NK-92 (cell line): ENCODE data around the gene KIF1A.

Experiments used
- DNase-seq: peaks from one replicate; lab custom pipeline; 2025; ENCODE audit not compliant: unreplicated experiment; lab: John Stamatoyannopoulos, UW

Gene KIF1A

DNA sequence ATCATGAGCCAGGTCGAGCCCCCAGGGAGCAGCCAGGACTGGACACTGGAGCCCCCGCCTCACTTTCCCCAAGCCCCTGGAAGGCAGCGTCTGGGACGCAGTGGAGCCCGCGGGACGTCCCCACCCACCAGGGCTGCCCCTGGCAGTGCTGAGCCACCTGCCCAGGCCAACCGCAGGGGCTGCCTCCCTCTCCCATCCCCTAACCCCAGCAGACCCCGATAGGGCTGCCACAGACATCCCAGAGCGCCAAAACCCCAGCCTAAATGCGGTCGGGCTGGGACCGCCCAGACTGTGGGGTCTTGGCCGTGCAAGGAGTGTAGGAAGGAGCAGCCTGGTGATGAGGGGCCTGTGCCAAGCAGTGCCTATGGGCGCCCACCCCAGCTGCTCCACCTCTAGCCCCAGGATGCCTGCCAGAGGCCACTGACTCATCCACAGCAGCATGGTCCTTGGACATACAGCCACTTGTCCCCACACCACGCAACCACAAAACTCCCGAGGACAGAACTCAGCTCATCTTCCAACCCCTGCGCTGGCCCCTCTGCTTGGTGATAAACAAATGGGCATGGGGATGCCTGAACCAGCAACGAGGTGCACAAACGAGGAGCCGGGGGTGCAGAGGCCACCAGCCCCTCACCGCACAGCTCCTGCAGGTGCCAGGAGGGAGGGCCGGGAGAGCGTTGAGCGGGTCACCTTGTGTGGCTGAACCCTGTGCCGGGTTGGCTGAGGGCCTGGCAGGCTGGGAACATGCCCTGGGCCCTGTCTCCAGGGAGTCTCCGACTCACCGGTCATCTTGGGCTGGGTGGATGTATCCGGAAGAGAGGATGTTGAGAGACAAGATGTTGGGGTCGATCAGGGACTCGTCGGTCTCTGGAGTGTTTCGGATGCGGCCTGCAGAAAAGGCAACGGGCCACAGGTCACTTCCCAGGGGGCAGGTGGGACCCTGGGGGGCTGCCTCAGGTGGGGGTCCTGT is 83.5 kb downstream of the KIF1A start:
- DNase-seq = no peak

DNA sequence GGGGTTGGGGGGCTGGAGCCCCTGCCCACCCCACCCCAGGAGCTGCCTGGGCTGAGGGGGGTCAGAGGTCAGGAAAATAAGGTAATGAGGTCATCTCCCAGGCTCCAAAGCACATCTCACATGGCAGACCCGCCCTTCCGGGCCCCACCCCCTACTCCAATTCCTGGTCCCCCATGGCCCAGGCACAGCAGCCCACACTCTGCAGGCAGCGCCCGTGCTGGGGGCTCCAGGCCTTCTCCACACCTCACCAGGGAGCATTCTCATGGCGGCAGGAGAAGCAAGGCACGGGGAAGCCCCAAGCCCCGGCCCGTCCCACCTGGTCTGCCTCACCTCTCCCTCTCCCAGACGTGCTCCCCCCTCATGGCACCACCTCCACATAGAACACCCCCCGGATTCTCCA is 84.5 kb downstream of the KIF1A start:
- DNase-seq = no peak

DNA sequence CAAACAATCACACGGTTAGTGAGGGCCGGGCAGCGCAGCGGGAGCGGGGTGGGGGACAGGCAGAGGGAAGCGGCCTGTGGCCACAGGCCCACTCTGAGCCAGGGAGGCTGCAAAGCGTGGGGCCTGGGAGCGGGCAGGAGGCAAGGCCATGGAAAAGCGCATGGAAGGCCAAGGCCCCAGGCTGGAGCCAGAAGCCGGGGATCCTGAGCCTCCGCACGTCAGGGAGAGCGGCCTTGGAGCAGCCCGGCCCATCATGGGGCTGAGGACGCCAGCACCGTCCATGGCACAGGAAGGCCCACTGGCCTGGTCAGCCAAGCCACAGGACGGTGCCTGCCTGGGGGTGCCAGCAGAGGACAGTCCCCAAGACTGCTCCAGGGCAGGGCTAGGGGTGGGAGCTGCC is 85.3 kb downstream of the KIF1A start:
- DNase-seq = no peak

DNA sequence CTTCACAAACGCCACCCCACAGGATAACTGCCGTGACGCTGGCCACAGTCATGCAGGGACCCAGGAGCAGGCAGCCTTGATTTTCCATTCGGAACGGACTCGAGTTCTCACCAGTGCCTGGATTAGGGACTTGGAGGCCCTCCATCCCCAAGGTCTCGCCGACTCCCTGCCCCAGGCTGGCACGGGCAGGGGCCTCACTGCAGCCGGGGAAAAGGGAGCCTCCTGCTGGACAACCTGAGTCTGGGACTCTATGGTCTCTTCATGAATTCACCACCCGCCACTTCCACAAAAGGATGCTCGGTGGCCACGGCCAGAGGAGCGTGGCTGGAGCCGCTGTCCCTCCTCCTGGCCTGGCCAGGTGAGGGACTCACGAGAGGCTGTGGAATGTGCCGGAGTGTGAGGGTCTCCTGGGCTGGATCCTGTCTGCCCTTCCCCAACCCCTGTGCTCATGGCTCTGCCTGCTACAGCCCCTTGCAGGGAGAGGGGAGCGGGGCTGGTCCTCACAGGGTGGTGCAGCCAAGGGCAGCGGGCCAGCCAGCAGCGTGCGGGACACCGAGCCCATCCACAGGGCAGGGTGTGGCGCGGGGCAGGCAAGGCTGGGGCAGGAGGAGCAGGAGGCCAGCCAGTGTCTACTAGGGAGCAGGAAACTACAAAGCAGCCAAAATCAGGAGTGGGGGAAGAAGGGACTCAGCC is 86.1 kb downstream of the KIF1A start:
- no peak for DNase-seq

DNA sequence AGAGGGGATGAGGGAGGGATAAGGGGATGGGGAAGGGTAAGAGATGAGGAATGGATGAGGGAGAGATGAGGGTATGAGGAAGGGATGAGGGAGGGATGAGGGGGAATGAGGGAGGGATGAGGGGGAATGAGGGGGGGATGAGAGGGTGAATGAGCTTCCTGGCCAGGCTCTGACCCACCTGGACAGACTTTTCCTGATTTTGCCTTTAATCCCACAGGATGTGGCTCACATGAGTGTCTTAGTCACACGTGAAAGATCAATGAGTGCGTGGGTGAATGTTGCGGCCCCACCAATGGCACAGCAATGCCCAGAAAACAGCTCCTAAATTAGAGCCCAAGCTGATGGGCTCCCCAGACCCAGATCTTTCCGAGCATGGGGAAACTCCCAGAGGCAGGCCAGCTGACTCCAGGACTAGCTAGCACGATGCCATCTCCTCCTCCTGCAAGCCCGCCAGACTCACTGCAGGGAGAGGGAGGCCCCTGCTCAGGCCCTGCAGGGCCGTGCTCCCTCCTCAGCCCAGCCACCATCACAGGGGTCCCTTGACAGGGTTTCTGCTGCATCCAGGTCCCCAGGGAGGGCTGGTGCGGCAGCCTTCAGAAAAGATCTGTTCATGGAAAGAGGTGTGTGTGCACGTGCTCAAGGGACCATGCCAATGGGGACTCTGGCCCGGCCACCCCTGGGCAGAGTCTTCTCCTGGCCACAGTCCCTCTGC is 87.0 kb downstream of the KIF1A start:
- no peak for DNase-seq

DNA sequence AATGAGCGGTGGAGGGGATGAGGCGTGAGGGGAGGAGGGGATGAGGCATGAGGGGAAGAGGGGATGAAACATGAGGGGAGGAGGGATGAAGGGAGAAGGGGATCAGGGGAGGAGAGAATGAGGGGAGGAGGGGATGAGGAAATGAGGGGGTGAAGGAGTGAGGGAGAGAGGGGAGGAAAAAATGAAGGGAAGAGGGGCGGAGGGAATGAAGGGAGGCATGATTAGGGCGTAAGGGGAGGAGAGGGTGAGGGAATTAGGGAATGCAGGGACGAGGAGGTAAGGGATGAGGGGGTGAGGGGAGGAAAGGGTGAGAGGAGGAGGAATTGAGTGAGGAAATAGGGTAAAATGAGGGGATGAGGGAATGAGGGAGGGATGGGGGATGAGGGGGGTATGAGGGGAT is 87.8 kb downstream of the KIF1A start:
- DNase-seq = no peak

DNA sequence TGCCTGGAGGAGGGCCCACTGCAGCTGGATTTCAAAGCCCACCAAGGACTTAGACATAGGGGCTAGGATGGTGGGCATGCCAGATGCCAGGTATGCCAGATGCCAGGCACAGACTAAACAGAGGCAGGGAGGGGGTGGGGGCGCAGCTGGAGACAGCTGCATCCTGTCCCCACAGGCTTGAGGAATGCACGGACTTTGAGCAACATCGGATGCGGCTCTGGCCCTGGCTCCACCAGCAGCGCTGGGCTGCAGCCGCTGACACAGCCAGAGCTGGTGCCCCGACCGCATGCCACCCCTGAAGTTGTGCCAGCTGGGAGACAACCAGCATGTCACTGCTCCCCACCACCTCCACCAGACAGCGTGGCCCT is 88.9 kb downstream of the KIF1A start:
- DNase-seq = no peak

DNA sequence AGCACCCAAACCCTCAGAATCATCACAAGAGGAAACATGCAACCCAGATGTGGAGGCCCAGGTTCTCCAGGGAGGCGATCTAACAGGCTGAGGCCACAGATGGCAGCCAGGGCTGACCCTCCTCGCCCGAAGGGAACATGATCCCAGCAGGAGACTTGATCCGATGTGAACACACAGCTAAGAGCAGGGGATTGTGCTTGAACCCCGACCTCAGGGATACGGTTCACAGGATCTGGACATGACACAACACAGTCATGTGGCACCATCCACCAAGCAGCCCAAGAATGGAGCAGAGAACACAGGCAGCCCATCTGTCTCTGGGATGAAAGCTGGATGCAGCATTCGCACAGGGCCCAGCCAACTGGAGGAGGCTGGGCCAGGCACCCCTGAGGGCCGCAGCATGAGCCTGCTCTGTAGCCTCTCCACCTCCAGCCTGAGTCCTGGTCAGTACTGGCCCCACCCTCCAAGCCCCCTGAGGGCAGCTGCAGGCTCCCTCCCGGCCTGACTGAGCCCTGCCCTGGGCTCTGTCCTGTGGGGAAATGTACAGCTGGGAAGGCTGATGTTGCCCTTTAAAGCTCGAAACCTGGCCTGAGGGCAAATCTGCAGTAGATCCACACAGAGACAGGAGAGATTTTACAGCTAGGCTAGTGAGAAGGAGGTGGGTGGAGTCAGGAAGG is 89.4 kb downstream of the KIF1A start:
- DNase-seq = no peak

DNA sequence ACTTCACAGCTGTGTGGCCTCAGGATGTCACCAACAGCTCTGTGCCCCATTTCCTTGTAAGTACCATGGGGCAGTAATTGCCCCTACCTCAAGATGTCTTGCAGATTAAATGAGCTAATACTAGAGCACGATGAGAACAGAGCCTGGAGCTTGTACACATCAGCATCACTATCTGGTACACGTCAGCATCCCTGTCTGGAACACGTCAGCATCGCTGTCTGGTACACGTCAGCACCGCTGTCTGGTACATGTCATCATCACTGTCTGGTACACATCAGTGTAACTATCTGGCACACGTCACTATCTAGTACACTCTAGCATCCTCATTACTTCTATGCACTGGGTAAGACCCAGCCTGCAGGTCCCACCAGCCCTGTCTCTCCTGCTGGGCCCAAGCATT is 91.2 kb downstream of the KIF1A start:
- no peak for DNase-seq

DNA sequence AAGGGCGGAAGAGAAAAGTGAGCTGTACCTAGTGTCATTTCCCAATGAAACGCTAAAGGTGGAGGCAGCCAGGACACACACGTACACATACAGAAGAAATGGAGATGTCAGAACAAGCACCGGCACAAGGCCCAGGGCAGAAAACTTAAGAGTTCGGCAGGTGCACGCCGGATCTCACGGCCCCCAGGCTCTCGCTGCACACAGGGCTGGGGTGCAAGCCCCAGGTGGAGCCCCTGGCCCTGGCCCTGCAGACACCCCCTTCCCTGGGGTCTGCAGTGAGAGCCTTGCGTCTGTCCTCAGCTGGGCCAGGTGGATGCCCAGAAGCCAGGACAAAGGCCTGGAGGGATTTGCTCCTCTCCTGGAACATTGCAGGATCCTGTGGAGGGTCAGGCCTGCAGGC is 91.7 kb downstream of the KIF1A start:
- no peak for DNase-seq

DNA sequence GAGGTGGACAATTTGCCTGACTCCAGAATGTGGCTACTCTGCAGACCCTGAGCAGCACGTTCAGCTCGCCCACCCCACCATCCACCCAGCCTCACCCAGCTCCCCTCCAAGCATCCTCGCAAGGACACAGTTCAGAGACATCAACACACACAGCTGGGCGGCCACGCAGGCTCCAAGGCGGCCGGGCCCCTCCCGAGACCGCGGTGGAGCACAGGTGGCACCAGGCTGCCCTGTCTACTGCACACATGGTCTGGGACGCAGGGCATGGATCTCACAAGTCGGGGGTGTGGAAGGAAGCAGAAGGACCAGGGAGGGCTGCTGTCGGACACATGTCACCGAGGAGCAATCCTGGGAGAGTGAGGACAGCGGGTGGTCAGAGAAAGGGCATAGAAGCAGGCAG is 92.1 kb downstream of the KIF1A start:
- DNase-seq = no peak

DNA sequence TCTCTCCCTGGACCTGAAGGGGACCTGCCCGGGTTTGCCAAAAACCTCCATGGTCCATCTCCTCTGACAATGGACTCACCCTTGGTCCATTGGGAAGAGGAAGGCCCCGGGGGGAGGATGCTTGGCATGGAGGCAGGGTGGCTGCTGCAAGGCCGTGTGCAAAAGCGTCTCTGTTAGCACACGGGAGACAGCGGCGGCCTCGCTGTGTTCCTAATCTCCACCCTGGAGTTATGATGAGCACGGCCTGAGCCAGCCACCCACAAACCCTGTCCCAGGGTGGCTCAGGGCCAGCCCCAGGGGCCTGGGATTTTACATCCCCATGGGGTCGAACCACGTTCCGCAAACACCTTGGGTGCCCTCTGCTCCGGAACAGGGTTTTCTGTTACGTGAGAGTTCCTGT is 92.6 kb downstream of the KIF1A start:
- no peak for DNase-seq

DNA sequence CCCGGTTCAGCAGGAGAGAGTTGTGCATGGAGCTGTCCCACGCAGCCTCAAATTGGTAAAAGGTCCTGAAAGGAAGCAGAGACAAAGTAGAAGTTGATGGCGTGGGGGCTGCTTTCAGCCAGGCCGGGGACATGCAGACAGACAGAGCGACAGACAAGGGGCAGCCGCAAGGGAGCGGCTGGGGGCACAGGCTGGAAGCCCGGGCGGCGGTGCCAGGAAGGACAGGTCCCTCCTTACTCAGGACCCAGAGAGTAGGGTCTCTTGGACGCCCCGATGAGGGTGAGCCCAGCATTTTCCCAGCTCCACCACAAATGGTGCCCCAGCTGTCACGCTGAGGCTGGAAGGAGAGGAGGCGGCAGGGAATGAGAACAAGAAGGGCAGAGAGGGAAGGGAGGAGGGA is 93.1 kb downstream of the KIF1A start:
- DNase-seq = no peak

DNA sequence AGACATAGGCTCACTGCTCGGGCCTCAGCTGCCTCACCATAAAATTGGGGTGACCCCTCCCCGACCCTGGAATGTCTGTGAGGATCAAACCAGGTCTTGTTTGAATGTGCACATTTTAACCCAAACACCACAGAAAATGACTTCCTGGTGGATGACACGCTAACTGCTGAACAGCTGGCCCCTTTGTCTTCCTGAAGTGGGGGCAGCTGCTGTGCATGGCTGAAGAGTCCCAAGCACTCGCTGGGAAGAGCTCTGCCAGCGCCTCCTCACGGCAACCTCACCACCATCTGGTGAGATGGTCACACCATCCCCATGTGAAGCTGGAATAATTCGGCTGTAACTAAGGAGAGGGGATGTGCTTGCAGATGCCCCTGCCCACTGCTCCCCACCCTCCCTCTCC is 94.3 kb downstream of the KIF1A start:
- no peak for DNase-seq

DNA sequence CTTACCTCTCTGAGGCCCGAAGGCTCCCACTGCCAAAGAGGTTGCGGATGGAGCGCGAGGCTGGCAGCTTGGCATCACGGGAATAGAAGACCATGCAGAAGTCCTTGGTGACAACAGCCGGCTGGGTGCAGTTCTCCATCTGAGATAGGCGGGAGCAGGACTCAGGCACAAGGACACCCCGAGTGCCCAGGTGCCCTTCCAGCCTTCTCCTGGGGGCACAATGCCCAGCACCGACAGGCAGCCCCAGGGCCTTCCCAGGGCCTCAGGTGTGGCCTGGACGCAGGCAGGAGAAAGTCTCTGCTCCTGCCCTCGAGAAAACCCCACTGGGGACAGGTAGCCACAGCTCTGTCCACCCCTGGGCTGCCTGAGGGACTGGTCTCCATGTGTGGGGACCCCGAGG is 94.8 kb downstream of the KIF1A start:
- DNase-seq = no peak

DNA sequence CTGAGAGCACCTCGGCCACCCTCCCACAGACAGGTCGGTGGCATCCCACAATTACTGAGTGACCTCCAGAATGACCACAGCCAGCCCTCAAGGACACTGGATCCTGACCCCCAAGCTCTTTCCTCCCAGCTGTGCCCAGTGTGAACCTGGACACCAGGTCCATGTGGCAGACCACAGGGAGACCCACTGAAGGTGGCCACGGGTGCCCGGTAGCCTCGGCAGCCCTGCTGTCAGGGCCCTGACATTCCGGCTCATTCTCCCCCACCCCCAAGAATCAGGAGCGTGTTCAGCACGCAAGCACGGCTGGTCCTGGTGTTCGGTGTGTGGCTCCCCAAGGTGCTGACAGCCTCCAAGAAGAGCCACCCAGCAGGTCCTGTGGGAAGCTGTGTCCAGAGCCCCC is 95.6 kb downstream of the KIF1A start:
- no peak for DNase-seq

DNA sequence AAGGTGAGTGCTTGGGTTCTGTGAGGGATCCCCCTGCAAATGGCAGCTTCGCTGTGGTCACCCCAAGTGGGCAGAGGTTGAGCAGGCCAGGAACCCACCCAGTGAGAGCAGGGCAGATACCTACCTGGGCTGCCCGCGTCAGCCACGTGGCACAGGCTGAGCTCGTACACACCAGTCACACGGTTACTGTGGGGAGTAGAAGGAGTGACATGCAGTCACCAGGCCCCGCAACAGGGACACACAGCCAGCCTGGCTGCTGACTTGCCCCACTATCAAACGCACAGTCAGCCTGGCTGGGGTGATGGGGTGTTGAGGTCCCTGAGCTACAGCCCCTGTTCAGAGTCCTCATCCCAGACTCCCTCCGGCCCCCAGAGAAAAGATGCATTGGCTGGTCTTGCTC is 96.2 kb downstream of the KIF1A start:
- DNase-seq = no peak

DNA sequence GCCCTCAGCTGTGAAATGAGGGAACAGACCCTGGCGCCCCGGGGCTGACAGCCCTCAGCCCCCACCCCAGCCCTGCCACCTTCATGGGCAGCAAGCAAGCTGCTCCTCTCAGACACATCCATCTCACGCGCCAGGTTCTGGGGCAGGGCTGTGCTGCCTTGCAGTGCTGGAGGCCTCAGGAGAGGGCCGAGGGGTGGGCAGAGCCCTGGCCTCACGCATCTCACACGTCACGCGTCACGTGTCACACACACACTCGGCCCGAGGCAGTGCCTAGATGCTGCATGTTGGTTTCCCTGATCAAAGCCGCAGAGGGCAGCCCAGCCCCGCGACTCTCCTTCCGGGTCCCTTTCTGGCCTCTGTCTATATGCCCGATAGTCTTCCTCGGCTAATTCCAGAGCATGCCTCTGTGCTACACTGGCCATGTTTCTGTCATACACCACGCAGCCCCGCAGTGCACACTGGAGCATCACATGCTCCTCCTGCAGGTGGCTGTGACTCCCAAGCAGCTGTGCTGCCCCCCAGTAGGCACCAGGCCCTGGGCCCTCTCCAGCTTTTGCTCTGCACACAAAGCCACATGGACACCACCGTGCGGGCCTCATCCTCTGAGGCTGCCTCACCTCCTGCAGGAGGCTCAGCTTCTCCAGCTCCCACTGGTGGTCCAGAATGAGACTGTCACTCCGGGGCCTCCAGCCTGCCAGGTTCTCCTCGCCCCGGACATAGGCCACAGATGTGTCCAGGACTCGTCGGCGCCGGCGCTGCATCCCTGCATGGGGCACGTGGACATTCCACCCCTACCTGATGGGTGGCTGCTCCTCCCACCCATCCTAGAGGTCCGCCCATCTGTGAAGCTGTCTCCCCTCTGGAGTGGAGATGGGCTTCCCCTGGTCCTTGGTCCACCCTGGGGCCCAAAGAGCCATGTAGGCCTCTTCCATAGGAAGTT is 97.0 kb downstream of the KIF1A start:
- DNase-seq = no peak

DNA sequence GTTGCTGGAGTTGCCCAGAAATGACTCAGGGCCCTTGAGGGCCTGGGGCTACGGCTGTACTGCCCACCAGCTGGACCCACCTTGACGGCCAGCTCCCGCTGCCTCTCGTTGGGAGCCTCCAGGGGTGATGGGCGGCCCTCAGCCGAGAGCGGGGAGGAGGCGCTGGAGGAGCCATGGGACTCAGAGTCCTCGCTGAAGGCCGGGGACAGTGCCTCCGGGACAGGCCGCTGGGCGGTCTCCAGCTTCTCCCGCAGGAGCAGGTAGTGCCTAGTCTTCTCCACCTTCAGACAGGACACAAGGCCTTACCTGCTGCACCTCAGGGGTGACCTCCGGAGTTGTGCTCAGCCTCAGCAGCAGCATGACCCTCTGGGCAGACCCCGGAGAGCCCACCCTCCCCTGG is 97.6 kb downstream of the KIF1A start:
- DNase-seq = no peak

DNA sequence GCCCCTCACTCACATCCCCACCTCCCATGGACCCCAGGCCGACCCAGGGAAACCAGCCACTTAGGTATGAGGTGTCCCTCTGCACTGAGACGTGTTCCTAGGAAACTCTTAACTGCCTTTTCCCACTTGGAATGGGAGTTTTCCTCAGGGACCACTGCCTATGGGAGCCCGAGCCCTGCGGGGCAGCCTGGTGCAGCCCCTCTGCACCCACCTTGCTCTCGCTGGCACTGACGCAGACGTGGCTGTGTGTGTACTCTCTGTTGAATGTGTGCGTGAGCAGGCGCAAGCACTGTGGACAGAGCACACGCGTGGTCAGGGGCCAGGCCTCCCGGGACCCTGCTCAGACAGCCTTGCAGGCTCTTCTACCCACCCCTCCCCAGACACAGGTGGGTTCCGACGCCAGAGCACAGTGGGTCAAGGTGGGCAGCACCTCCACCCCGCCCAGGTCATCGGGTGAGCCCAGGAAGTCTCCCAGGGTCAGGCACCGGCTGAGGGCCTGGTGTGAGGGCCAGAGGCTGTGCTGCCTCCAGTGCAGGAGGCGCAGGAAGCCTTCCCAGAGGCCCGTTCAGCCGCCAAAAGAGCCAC is 98.3 kb downstream of the KIF1A start:
- DNase-seq = no peak
